Measurements from ENCODE around the gene ASB8.
A peak's percentile ranks its signal among the peaks of the same experiment; 100 is the strongest.
"Not testable (repeated sequence)": the region's sequence is repeated elsewhere in the genome, so short reads cannot be mapped to it uniquely, and the experiment has no call there.

Gene ASB8

DNA sequence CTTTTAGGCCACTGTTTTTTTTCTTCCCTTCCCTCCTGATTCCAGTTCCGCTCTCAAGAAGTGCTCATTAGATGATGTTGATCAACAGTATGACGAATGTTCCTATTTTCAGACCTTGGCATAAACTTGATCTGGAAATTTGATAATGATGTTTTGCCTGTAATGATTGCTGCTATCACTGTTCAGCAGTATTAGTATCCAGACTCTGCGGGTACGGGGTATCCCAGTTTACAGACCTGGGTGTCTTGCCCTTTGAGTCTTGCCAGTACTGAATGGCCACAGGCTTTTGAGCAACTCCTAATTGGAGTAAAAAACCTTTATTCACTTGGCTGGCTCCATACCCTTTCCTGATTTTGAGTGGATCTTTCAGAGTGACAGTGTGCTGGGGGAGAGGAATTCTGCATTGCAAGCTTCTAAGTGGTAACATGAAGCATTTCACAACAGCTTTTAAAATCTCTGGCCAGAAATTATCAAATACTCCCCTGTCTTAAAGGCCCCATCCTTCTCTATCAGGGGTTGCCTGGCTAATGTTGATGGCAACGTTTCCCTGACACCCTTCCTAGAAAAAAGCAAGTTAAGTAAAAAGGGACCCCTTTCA, 5.9 kb upstream of the ASB8 start:
- Histone ChIP-seq H3K36me3 (ENCODE audit: control insufficient read depth, insufficient read depth, low read length) (no peaks in the 10 kb centered on the region), H3K9me3 (ENCODE audit: control insufficient read depth, insufficient read depth, low read depth, low read length) (no peaks in the 10 kb centered on the region), H3K9ac (ENCODE audit: low read length) (no peak overlapping the region), H3K27me3 (ENCODE audit: control insufficient read depth, insufficient read depth, low read length) (peaks cover 25% of the 10 kb centered on the region), H3K4me1 (ENCODE audit: control insufficient read depth, insufficient read depth, low read length) (no peaks in the 10 kb centered on the region), H3K4me3 (ENCODE audit: low read depth, low read length) (no peak overlapping the region), H3K27ac (ENCODE audit: low read depth, low read length) (no peak overlapping the region)

GRCh38 chr12:48160807-48161206, 3.5 kb upstream of the ASB8 start:
- Histone ChIP-seq H3K4me3 (ENCODE audit: low read depth, low read length) (no peak overlapping the region), H3K9ac (ENCODE audit: low read length) (no peak overlapping the region), H3K27me3 (ENCODE audit: control insufficient read depth, insufficient read depth, low read length) (peaks cover 25% of the 10 kb centered on the region), H3K36me3 (ENCODE audit: control insufficient read depth, insufficient read depth, low read length) (no peaks in the 10 kb centered on the region), H3K27ac (ENCODE audit: low read depth, low read length) (no peak overlapping the region), H3K4me1 (ENCODE audit: control insufficient read depth, insufficient read depth, low read length) (no peaks in the 10 kb centered on the region), H3K9me3 (ENCODE audit: control insufficient read depth, insufficient read depth, low read depth, low read length) (no peaks in the 10 kb centered on the region)

- Histone ChIP-seq H3K27ac (ENCODE audit: low read depth, low read length) (no peak overlapping the region), H3K36me3 (ENCODE audit: control insufficient read depth, insufficient read depth, low read length) (no peaks in the 10 kb centered on the region), H3K9ac (ENCODE audit: low read length) (no peak overlapping the region), H3K4me3 (ENCODE audit: low read depth, low read length) (no peak overlapping the region), H3K4me1 (ENCODE audit: control insufficient read depth, insufficient read depth, low read length) (no peaks in the 10 kb centered on the region), H3K9me3 (ENCODE audit: control insufficient read depth, insufficient read depth, low read depth, low read length) (no peaks in the 10 kb centered on the region), H3K27me3 (ENCODE audit: control insufficient read depth, insufficient read depth, low read length) (peaks cover 25% of the 10 kb centered on the region)
Measured at GRCh38 chr12:48160046-48160445, 2.7 kb upstream of the ASB8 start.

GRCh38 chr12:48157889-48158370, 615 bp upstream of the ASB8 start:
- Histone ChIP-seq H3K9me3 (ENCODE audit: control insufficient read depth, insufficient read depth, low read depth, low read length) (no peaks in the 10 kb centered on the region), H3K36me3 (ENCODE audit: control insufficient read depth, insufficient read depth, low read length) (no peaks in the 10 kb centered on the region)

DNA sequence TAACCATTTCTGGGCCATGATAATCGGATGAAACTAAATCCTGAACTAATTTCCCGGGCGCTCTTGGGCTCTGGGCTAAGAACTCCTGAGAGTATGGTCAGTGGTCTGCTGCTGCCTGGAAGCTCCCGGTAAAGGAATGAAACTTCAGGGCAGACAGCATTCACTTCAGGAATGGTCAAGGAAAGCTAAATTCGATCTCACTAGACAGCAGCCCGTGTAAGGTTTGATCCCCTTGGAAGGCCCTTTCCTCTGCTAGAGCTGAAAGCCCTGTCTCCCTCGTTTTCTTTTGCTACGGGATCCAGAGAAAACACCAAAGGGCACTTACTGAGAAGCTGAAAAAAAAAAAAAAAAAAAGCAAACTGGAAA, 680 bp downstream of the ASB8 start:
- Histone ChIP-seq H3K9ac (ENCODE audit: low read length) (no peak overlapping the region), H3K9me3 (ENCODE audit: control insufficient read depth, insufficient read depth, low read depth, low read length) (no peaks in the 10 kb centered on the region), H3K27ac (ENCODE audit: low read depth, low read length) (no peak overlapping the region), H3K4me3 (ENCODE audit: low read depth, low read length) (peak overlapping the region; percentile 94), H3K27me3 (ENCODE audit: control insufficient read depth, insufficient read depth, low read length) (peaks cover 5% of the 10 kb centered on the region; the same call in 1 of the 2 replicates), H3K4me1 (ENCODE audit: control insufficient read depth, insufficient read depth, low read length) (no peaks in the 10 kb centered on the region), H3K36me3 (ENCODE audit: control insufficient read depth, insufficient read depth, low read length) (no peaks in the 10 kb centered on the region)

More at GRCh38 chr12:48157889-48158370, 615 bp upstream of the ASB8 start:
- H3K9ac ChIP-seq (ENCODE audit: low read length), result no peak overlapping the region
- H3K27ac ChIP-seq (ENCODE audit: low read depth, low read length), result no peak overlapping the region
- peaks cover 13% of the 10 kb centered on the region for H3K27me3 ChIP-seq (ENCODE audit: control insufficient read depth, insufficient read depth, low read length)
- peak overlapping the region; percentile 94 for H3K4me3 ChIP-seq (ENCODE audit: low read depth, low read length)
- no peaks in the 10 kb centered on the region for H3K4me1 ChIP-seq (ENCODE audit: control insufficient read depth, insufficient read depth, low read length)

DNA sequence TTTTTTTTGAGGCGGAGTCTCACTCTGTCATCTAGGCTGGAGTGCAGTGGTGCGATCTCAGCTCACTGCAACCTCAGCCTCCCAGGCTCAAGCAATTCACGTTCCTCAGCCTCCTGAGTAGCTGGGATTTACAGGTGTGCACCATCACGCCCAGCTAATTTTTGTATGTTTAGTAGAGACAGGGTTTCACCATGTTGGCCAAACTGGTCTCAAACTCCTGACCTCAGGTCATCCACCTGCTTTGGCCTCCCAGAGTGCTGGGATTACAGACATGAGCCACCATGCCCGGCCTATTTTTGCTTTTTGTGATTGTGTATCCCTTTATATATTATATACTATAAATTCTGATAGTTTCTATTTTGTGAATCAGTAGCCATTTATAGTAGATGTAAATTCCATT, 1.5 kb downstream of the ASB8 start:
- H3K27me3 ChIP-seq (ENCODE audit: control insufficient read depth, insufficient read depth, low read length); H3K4me1 ChIP-seq (ENCODE audit: control insufficient read depth, insufficient read depth, low read length); H3K36me3 ChIP-seq (ENCODE audit: control insufficient read depth, insufficient read depth, low read length); H3K27ac ChIP-seq (ENCODE audit: low read depth, low read length); H3K9me3 ChIP-seq (ENCODE audit: control insufficient read depth, insufficient read depth, low read depth, low read length); H3K9ac ChIP-seq (ENCODE audit: low read length); H3K4me3 ChIP-seq (ENCODE audit: low read depth, low read length): not testable (repeated sequence)

- no peak overlapping the region for H3K9ac ChIP-seq (ENCODE audit: low read length)
- no peaks in the 10 kb centered on the region for H3K4me1 ChIP-seq (ENCODE audit: control insufficient read depth, insufficient read depth, low read length)
- H3K9me3 ChIP-seq (ENCODE audit: control insufficient read depth, insufficient read depth, low read depth, low read length), result no peaks in the 10 kb centered on the region
- no peak overlapping the region for H3K27ac ChIP-seq (ENCODE audit: low read depth, low read length)
- H3K27me3 ChIP-seq (ENCODE audit: control insufficient read depth, insufficient read depth, low read length), result no peaks in the 10 kb centered on the region
- H3K4me3 ChIP-seq (ENCODE audit: low read depth, low read length), result no peak overlapping the region
- H3K36me3 ChIP-seq (ENCODE audit: control insufficient read depth, insufficient read depth, low read length), result peaks cover 23% of the 10 kb centered on the region
Measured at GRCh38 chr12:48151103-48151771, 6.1 kb downstream of the ASB8 start.

GRCh38 chr12:48145981-48146380, 11.3 kb downstream of the ASB8 start:
- Histone ChIP-seq H3K27ac (ENCODE audit: low read depth, low read length) (no peak overlapping the region), H3K36me3 (ENCODE audit: control insufficient read depth, insufficient read depth, low read length) (peaks cover 73% of the 10 kb centered on the region), H3K4me1 (ENCODE audit: control insufficient read depth, insufficient read depth, low read length) (peaks cover 11% of the 10 kb centered on the region), H3K4me3 (ENCODE audit: low read depth, low read length) (no peak overlapping the region), H3K9me3 (ENCODE audit: control insufficient read depth, insufficient read depth, low read depth, low read length) (no peaks in the 10 kb centered on the region), H3K27me3 (ENCODE audit: control insufficient read depth, insufficient read depth, low read length) (no peaks in the 10 kb centered on the region), H3K9ac (ENCODE audit: low read length) (no peak overlapping the region)

DNA sequence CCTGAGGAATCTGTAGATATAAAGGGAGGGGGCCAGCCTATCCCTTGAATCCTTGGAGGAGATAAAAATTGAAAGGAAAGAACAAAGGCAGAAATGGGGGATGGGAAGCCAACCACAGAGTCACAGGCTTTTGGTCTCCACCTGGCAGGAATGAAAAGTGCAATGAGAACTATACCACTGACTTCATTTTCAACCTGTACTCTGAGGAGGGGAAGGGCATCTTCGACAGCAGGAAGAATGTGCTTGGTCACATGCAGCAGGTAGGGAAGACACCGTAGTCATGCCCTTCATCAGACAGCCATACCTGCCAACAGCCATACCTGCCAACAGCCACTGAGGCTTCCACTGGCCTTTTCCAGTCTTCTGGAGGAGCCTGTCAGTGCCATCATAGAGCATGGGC, 13.4 kb downstream of the ASB8 start:
- Histone ChIP-seq H3K9ac (ENCODE audit: low read length) (no peak overlapping the region), H3K36me3 (ENCODE audit: control insufficient read depth, insufficient read depth, low read length) (peaks cover 83% of the 10 kb centered on the region), H3K27me3 (ENCODE audit: control insufficient read depth, insufficient read depth, low read length) (no peaks in the 10 kb centered on the region), H3K9me3 (ENCODE audit: control insufficient read depth, insufficient read depth, low read depth, low read length) (no peaks in the 10 kb centered on the region), H3K4me3 (ENCODE audit: low read depth, low read length) (no peak overlapping the region), H3K4me1 (ENCODE audit: control insufficient read depth, insufficient read depth, low read length) (peaks cover 11% of the 10 kb centered on the region), H3K27ac (ENCODE audit: low read depth, low read length) (no peak overlapping the region)

GRCh38 chr12:48142818-48143674, 14.3 kb downstream of the ASB8 start:
- Histone ChIP-seq H3K4me3 (ENCODE audit: low read depth, low read length) (no peak overlapping the region; the same call in 1 of the 2 replicates), H3K36me3 (ENCODE audit: control insufficient read depth, insufficient read depth, low read length) (peaks cover 86% of the 10 kb centered on the region), H3K27me3 (ENCODE audit: control insufficient read depth, insufficient read depth, low read length) (no peaks in the 10 kb centered on the region), H3K27ac (ENCODE audit: low read depth, low read length) (no peak overlapping the region; the same call in 1 of the 2 replicates), H3K9ac (ENCODE audit: low read length) (no peak overlapping the region), H3K9me3 (ENCODE audit: control insufficient read depth, insufficient read depth, low read depth, low read length) (no peaks in the 10 kb centered on the region), H3K4me1 (ENCODE audit: control insufficient read depth, insufficient read depth, low read length) (peaks cover 11% of the 10 kb centered on the region)

DNA sequence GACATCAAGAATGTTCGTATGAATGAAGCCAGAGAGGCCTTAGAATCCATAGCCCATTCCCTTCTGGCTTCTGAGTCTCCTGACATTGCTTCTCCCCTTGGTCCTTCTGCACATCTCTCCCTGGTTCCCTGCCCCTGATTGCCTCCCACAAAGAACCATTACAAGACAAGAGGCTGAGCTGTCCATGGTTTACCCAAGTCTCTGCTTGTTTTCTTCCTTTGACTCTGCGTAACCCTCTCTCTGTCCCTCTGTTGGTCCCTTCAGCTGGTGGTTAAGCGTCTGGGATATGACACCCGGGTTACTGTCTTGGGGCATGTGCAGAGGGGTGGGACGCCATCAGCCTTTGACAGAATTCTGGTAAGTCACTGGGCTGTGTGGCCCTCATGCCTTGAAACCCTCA, 22.3 kb downstream of the ASB8 start:
- Histone ChIP-seq H3K9ac (ENCODE audit: low read length) (no peak overlapping the region), H3K27me3 (ENCODE audit: control insufficient read depth, insufficient read depth, low read length) (no peaks in the 10 kb centered on the region), H3K4me3 (ENCODE audit: low read depth, low read length) (no peak overlapping the region), H3K27ac (ENCODE audit: low read depth, low read length) (no peak overlapping the region), H3K4me1 (ENCODE audit: control insufficient read depth, insufficient read depth, low read length) (no peaks in the 10 kb centered on the region), H3K36me3 (ENCODE audit: control insufficient read depth, insufficient read depth, low read length) (peaks cover 78% of the 10 kb centered on the region), H3K9me3 (ENCODE audit: control insufficient read depth, insufficient read depth, low read depth, low read length) (no peaks in the 10 kb centered on the region)

Data from HUES6 (cell line).